Stimulated activated CD4-positive, alpha-beta T cell treated with anti-CD3 and anti-CD28 coated beads, Interleukin-1b, Interleukin-23, amount 100 ng/mL, for 1 hour (primary cell): ENCODE data around the gene NTN3.
"Not testable (repeated sequence)": the region's sequence is repeated elsewhere in the genome, so short reads cannot be mapped to it uniquely, and the experiment has no call there.

Experiments
- DNase-seq, 2 donors: peaks; one replicate each; pipeline ENCODE4 v3.0.0-alpha.2; 2020; ENCODE audit warnings: low read depth in 2 of 2

NTN3 gene

GRCh38 chr16:2441143-2441804 lies 29.8 kb upstream of the NTN3 start:
- not testable (repeated sequence) for DNase-seq

GRCh38 chr16:2443555-2443954 lies 27.5 kb upstream of the NTN3 start:
- no peak for DNase-seq

- DNase-seq: no peak
Observed at GRCh38 chr16:2447920-2448583, 23.0 kb upstream of the NTN3 start.

GRCh38 chr16:2449118-2449517 lies 22.0 kb upstream of the NTN3 start:
- DNase-seq: no peak

GRCh38 chr16:2450535-2450934 lies 20.6 kb upstream of the NTN3 start:
- no peak for DNase-seq

GRCh38 chr16:2450975-2451381 lies 20.1 kb upstream of the NTN3 start:
- no peak for DNase-seq

GRCh38 chr16:2451851-2452320 lies 19.2 kb upstream of the NTN3 start:
- DNase-seq: no peak

- no peak for DNase-seq
Observed at GRCh38 chr16:2452650-2453049, 18.4 kb upstream of the NTN3 start.

- no peak for DNase-seq
Observed at GRCh38 chr16:2455081-2455845, 15.8 kb upstream of the NTN3 start.

GRCh38 chr16:2456551-2457153 lies 14.4 kb upstream of the NTN3 start:
- DNase-seq: no peak

GRCh38 chr16:2457267-2457666 lies 13.8 kb upstream of the NTN3 start:
- DNase-seq: no peak

- DNase-seq: no peak
Observed at GRCh38 chr16:2457946-2458345, 13.2 kb upstream of the NTN3 start.

- no peak for DNase-seq
Observed at GRCh38 chr16:2458887-2459646, 12.0 kb upstream of the NTN3 start.

GRCh38 chr16:2459647-2460390 lies 11.3 kb upstream of the NTN3 start, which contains the start of gene TEDC2:
TEDC2 (plus strand) TSS chr16:2460109; CDS start chr16:2460145, 36 bp downstream.
- DNase-seq: peak; percentile 93 to 95

- DNase-seq: no peak
Observed at GRCh38 chr16:2460391-2460713, 10.7 kb upstream of the NTN3 start.

- DNase-seq: no peak
Observed at GRCh38 chr16:2460916-2461315, 10.2 kb upstream of the NTN3 start.

- DNase-seq: no peak
Observed at GRCh38 chr16:2462031-2462866, 8.8 kb upstream of the NTN3 start.

GRCh38 chr16:2464333-2464732 lies 6.8 kb upstream of the NTN3 start:
- no peak for DNase-seq

GRCh38 chr16:2465653-2466415 lies 5.3 kb upstream of the NTN3 start:
- no peak for DNase-seq
